Stimulated activated CD8-positive, alpha-beta memory T cell treated with anti-CD3 and anti-CD28 coated beads, Interleukin-15, amount 100 ng/mL, for 24 hours (primary cell): ENCODE data around the gene PTPN11.
"Not testable (repeated sequence)": the region's sequence is repeated elsewhere in the genome, so short reads cannot be mapped to it uniquely, and the experiment has no call there.

Source experiments
- DNase-seq: peaks from one replicate; pipeline ENCODE4 v3.0.0-alpha.2; 2020; ENCODE audit warnings: low read depth

The PTPN11 gene

GRCh38 chr12:112418608-112419296, at the start of gene PTPN11:
Gene PTPN11, plus strand, starts transcription at chr12:112418947. Its CDS starts 165 bp downstream, at chr12:112419112.
- peak; percentile 91 for DNase-seq

- DNase-seq, result no peak
Observed at GRCh38 chr12:112370199-112370598, 48.5 kb upstream of the PTPN11 start.

GRCh38 chr12:112370868-112371510, 47.8 kb upstream of the PTPN11 start:
- no peak for DNase-seq

- DNase-seq, result no peak
Observed at GRCh38 chr12:112374166-112374740, 44.5 kb upstream of the PTPN11 start.

- DNase-seq, result no peak
Observed at GRCh38 chr12:112375105-112375504, 43.6 kb upstream of the PTPN11 start.

- no peak for DNase-seq
Observed at GRCh38 chr12:112380663-112381405, 37.9 kb upstream of the PTPN11 start.

GRCh38 chr12:112381406-112381882, 37.3 kb upstream of the PTPN11 start:
- DNase-seq, result no peak

- DNase-seq, result peak; percentile 84
Observed at GRCh38 chr12:112381883-112382796, 36.6 kb upstream of the PTPN11 start, which contains the start of gene HECTD4. Gene HECTD4, minus strand, starts transcription at chr12:112382431. Its CDS starts 303 bp downstream, at chr12:112382128.

GRCh38 chr12:112382866-112383265, 35.9 kb upstream of the PTPN11 start:
- DNase-seq, result no peak

GRCh38 chr12:112386726-112387125, 32.0 kb upstream of the PTPN11 start:
- no peak for DNase-seq

GRCh38 chr12:112389228-112389627, 29.5 kb upstream of the PTPN11 start:
- no peak for DNase-seq

GRCh38 chr12:112389922-112390654, 28.7 kb upstream of the PTPN11 start:
- not testable (repeated sequence) for DNase-seq

- DNase-seq, result no peak
Observed at GRCh38 chr12:112393328-112393727, 25.4 kb upstream of the PTPN11 start.

- no peak for DNase-seq
Observed at GRCh38 chr12:112401054-112401453, 17.7 kb upstream of the PTPN11 start.

GRCh38 chr12:112401903-112402498, 16.7 kb upstream of the PTPN11 start:
- DNase-seq, result no peak

- no peak for DNase-seq
Observed at GRCh38 chr12:112406519-112407488, 11.9 kb upstream of the PTPN11 start.

- DNase-seq, result not testable (repeated sequence)
Observed at GRCh38 chr12:112407683-112408082, 11.1 kb upstream of the PTPN11 start.

GRCh38 chr12:112408621-112409020, 10.1 kb upstream of the PTPN11 start:
- DNase-seq, result no peak
